GM18507 (cell line): Measurements from ENCODE around the gene CRYAA.

Experiments
- DNase-seq: peaks from one replicate; pipeline ENCODE4 v3.0.0; 2011; ENCODE audit warnings: low read depth; ENCODE audit not compliant: insufficient read length; ENCODE audit errors: extremely low spot score
- FAIRE-seq: peaks from 2 replicates; lab custom pipeline; 2011; peaks lifted over from hg19 to GRCh38; lab: Jason Lieb, UNC

Gene CRYAA

DNA sequence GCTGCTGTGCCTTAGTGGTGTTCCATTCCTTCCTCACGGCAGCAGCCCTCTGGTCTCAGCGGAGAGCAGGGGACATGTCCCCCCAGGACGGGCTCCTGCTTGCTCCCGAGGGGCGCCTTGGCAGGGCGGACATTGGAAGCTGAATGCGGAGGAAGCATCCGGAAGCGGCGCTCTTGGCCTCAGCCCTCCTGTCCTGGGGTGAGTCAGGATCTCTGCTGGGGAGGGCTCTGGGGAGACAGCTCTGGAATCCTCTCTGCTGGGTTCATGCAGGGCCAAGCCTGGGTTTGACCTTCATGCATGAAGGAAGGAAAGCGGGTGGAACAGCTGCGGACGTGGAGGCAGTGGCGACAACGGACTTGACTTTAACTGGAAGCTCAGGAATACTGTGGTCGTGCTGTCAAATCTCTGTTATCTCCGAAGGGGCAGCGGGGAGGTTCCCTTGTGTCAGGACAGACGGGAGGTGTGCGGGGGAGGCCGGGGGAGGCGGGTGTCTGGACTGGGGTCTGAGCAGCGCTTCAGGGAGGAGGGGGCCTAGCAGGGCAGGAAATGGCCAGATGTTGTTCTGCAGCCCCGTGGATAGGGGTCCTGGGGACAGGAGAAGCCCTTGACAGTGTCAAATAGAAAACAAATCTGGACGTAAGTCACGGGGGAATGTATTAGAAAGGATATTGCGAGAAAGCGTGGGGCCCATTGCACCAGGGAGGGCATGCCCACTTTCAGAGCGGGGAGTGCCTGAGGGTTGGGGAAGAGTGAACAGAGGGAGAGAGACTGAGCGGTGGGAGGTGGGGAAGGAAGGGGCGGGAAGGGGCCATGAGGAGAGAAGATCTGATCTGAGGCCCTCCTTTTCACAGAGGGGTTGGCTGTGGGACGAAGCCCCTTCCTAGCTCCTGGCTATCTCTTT, 26.6 kb downstream of the CRYAA start:
- FAIRE-seq (no peak), DNase-seq (no peak)

GRCh38 chr21:43196826-43197225, 28.0 kb downstream of the CRYAA start:
- DNase-seq = no peak
- no peak for FAIRE-seq

- DNase-seq = no peak
- FAIRE-seq = no peak
These were observed 29.6 kb downstream of the CRYAA start for GRCh38 chr21:43198376-43198775.

DNA sequence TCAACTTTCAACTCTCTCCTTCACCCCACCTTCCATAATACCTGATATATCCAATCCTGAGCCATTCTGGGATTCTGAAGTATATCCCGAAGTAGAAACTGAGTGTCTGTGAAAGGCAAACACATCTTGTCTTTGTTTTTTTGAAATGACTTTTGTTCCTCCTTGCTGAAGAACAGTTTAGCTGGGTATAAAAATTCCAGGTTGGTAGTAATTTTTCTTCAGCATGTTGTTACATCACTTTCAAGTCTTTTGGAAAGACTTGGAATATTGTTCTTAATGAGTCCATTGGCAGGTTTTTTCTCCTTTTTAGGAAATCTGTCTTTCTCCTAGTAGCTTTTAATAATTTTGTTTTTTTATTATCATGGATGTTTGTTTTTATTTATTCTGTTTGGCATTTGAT, 32.7 kb downstream of the CRYAA start:
- no peak for DNase-seq
- no peak for FAIRE-seq

DNA sequence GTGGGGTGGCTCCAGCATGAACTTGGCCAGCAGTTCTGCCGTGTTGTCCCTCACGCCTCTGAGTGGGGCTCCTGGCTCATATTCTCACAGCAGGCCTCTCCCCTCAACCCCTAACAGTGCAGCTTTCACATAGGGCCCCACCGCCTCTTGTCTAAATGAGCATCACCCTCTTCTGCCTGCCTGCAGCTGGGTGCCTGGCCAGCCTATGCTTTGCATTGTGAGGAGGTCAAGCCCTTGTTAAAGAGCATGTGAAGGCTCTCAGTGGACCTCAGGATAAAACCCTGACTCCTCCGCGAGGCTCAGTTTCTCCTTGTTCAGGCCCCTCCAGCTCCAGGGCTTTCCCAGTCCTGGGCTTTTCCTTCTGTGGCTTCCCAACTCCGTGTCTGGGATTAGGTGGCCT, 34.8 kb downstream of the CRYAA start:
- FAIRE-seq = no peak

GRCh38 chr21:43204638-43205037, 35.8 kb downstream of the CRYAA start:
- no peak for FAIRE-seq
- DNase-seq = no peak

More for the DNA sequence above, 34.8 kb downstream of the CRYAA start:
- no peak for DNase-seq

DNA sequence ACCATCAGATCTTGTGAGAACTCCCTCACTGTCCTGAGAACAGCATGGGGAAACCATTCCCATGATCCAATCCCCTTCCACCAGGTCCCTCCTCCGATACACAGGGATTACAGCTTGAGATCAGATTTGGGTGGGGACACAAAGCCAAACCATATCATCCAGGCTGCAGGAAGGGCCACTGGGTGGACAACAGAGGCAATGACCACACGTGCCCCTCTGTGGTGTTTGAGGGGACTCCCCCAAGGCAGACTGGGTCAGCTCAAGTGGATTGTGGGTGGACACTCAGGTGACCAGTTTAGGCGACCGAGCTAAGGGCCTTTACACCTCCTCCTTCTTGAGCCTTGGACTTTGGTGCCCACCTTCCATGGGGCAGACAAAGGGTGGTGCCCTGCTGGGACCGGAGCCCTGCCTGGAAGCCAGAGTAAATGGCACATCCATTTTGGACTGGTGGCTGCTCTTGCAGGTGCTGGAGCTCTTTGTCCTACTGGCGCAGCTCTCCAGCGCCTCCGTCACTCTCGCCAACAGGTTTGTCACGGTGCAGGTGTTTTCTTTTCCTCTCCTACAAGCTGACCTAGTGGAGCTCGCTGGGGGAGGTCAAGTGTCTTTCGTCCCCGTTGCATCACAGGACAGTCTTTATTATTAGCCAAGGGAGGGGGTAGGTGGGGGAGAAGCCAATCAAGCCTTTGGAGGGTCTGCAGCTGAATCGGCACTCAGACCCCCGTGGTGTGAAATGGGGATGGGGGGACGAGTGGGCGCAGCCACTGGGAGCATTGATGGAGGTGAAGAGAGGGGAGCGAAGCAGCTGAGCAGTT, 37.6 kb downstream of the CRYAA start:
- FAIRE-seq (no peak), DNase-seq (no peak)

DNA sequence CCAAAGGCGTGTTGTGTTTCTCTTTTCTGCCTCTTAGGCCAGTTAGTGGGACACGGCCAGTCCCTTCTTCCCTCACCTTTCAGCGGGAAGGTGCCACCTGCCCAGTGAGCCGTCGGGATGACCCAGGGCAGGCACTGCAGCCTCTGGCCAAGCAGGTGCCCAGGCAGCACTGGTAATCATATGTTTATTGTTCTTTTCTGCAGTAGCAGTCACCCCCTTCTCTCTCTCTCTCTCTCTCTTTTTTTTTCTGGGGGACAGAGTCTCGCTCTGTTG, 38.2 kb downstream of the CRYAA start:
- no peak for FAIRE-seq

DNA sequence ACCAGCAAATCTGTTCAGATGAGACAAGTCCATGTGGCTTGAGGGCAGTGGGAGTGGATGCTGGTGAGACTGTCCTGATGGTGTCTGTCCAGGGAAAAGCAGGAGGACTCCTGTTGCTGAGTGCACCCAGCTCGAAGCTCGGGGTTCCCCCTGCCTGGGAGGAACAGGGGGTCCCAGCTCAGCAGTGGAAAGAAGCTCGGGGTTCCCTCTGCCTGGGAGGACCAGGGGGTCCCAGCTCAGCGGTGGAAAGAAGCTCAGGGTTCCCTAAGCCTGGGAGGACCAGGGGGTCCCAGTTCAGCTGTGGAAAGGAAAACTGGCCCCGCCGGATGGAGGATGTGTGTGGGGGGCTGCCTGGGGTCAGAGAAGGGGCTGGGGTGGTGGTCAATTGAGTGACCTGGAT, 39.1 kb downstream of the CRYAA start:
- DNase-seq (no peak), FAIRE-seq (no peak)

More for the DNA sequence above, 38.2 kb downstream of the CRYAA start:
- no peak for DNase-seq

DNA sequence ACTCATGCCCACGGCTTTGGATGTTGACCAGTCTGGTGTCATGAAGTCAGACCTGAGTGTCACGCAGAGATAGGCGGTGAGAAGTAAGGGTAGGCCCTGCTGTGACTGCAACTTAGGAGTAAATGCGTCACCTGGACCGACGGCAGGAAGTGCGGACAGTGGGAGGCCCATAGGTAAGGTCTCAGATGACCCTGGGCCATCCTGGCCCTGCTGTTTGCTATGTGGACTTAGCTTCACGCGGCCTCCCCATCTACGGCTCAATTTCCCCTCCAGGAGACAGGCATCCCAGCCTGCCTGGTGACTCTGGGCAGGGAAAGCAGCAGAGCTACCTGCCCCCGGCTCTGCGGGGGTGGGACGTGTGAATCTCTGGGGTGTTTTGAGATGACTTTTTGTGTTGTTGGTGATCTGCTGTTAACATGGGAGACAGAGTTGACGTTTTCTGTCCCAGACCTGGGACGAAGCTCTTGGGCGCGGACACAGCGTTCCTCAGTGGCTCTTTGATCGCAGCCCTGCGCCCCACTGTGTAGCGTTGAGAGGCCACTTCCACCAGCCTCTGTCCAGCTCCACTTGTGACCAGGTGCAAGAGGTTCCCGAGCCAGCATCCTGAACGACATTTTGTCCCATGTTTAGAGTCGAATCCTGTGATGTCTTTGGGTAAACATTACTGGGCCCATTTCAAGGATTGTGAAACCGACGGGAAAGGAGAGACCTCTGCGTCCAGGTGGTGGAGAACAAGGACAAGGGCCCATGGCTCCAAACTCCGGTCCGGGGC, 39.9 kb downstream of the CRYAA start:
- no peak for FAIRE-seq
- DNase-seq = no peak

DNA sequence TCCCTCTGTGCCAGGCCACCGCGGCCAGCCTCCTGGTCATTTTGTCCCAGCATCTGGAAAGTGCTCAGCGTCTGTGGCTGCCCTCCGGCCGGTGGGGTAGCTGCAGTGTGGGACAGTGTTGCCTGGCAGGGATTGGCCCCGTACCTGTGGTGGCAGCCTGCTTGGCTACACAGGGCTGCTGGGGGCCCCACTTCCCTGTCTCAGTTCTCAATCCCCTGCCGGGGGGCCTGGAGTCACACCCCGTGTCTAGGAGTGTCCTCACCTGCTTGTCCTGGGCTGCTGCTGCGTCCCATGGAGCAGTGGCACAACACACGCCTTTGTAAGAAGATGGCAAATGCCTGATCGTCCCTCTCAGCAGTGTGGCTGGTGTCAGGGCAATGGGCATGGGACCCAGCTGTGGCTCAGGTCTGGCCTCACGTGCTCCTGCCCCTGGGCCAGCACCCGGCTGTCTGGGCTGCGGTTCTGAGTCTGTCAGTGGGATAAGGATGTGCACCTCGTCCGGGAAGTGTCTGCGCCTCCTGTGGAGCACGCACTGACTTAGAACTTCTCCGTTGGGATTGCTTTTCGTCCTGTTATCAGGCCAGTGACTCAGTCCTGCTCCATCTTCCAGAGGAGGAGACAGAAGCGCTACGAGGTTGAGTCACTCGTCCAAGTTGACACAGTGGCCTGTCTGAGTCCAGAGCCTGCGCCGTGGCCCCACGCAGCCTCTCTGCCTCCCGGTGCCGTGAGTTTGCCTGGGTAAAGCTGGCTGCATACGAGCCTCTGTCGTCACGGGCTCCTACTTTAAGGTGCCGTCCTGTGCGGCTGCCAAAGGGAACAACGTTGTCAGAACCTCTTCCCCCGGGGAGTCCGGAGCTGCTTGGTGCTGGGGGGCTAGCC, 41.0 kb downstream of the CRYAA start:
- DNase-seq = no peak
- FAIRE-seq = no peak

DNA sequence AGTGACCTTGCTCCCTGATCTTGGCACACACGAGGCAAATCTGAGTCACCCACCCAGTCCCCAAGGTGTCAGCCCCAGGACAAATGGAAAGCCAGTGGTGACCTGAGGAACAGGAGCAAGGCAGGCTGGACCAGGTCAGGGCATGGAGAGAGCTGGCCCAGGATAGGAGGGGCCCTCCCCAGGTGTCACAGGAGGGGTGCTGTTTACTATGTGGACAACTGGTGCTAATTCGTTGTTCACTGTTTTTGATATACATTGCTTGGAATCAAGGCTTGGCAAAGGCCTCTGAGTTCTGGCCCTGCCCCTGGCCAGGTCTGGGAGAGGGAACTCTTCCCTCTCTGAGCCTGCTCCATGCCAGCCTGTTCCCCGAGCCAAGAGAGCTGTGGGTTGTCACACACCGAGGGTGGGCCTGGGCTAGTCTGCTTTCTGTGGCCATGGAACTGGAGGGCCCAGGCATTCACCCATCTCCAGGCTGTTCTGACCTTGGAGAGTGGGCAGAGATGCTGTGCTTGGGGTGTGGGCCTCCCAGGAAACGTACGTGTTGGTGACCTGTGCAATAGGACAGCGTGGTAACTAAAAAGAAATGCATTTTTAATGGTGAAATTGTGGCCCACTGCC, 41.8 kb downstream of the CRYAA start:
- FAIRE-seq (no peak), DNase-seq (no peak)

- FAIRE-seq (no peak), DNase-seq (no peak)
These were observed 42.4 kb downstream of the CRYAA start for GRCh38 chr21:43211072-43211759.

GRCh38 chr21:43211760-43212115, 42.9 kb downstream of the CRYAA start:
- FAIRE-seq (no peak), DNase-seq (no peak)
